Stimulated activated effector memory CD8-positive, alpha-beta T cell treated with anti-CD3 and anti-CD28 coated beads, Interleukin-12 subunit alpha, Interleukin-12 subunit beta, amount 100 ng/mL, for 72 hours (primary cell): Measurements from ENCODE around the gene CCDC97.
A peak's percentile ranks its signal among the peaks of the same experiment; 100 is the strongest.
"Not testable (repeated sequence)": the region's sequence is repeated elsewhere in the genome, so short reads cannot be mapped to it uniquely, and the experiment has no call there.

Source experiments
- ATAC-seq: fragments of 150-1000 bp; cut with Tn5 transposase; 2 replicates; pipeline ENCODE4 v1.10.0; 2021
- DNase-seq, 2 donors: peaks; one replicate each; pipeline ENCODE4 v3.0.0; 2021 to 2022; ENCODE audit warnings: low spot score in 2 of 2
- H3K27ac Mint-ChIP-seq: one replicate; pipeline ENCODE4 v1.8.0; 2022; ENCODE audit warnings: mild to moderate bottlenecking, mixed read lengths
- H3K36me3 Mint-ChIP-seq: one replicate; pipeline ENCODE4 v1.8.0; 2022; ENCODE audit warnings: mild to moderate bottlenecking, mixed read lengths
- H3K4me1 Mint-ChIP-seq: one replicate; pipeline ENCODE4 v1.8.0; 2022; ENCODE audit warnings: mixed read lengths
- H3K4me3 Mint-ChIP-seq: one replicate; pipeline ENCODE4 v1.8.0; 2022; ENCODE audit warnings: mild to moderate bottlenecking, mixed read lengths
- H3K9me3 Mint-ChIP-seq: one replicate; pipeline ENCODE4 v1.8.0; 2022; ENCODE audit warnings: mixed read lengths

Gene CCDC97

GRCh38 chr19:41332000-41332399 lies 22.0 kb downstream of the CCDC97 start:
- H3K36me3 Mint-ChIP-seq, result peaks cover 100% of the 10 kb centered on the region
- no peak for ATAC-seq
- no peaks in the 10 kb centered on the region for H3K9me3 Mint-ChIP-seq
- H3K4me3 Mint-ChIP-seq, result no peak overlapping the region
- H3K4me1 Mint-ChIP-seq, result peaks cover 57% of the 10 kb centered on the region
- peak overlapping the region; percentile 85 for H3K27ac Mint-ChIP-seq
- DNase-seq, result no peak

DNA sequence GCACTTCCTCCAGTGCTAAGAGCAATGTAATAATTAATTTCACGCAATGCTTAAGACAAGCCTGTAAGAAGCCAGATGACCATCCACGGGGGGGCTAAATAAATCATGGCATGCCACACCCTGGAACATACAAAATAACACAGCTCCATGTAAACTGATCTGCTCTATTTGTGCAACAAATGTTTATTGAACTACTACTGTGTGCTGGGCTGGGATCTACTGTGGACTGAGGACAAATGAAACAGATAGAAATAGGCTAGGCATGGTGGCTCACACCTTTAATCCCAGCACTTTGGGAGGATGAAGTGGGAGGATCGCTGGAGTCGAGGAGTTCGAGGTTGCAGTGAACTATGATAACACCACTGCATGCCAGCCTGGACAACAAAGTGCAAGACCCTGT lies 22.5 kb downstream of the CCDC97 start:
- DNase-seq (no peak), ATAC-seq (no peak)
- Mint-ChIP-seq H3K36me3 (peaks cover 100% of the 10 kb centered on the region), H3K9me3 (no peaks in the 10 kb centered on the region), H3K4me1 (peaks cover 54% of the 10 kb centered on the region), H3K27ac (peak overlapping the region; percentile 85), H3K4me3 (no peak overlapping the region)

- DNase-seq, result no peak
- ATAC-seq, result peak; percentile 42
- Mint-ChIP-seq H3K4me3 (no peak overlapping the region), H3K36me3 (peaks cover 100% of the 10 kb centered on the region), H3K4me1 (peaks cover 41% of the 10 kb centered on the region), H3K27ac (peak overlapping the region; percentile 45), H3K9me3 (no peaks in the 10 kb centered on the region)
These were observed 24.8 kb downstream of the CCDC97 start for GRCh38 chr19:41334793-41335192.

DNA sequence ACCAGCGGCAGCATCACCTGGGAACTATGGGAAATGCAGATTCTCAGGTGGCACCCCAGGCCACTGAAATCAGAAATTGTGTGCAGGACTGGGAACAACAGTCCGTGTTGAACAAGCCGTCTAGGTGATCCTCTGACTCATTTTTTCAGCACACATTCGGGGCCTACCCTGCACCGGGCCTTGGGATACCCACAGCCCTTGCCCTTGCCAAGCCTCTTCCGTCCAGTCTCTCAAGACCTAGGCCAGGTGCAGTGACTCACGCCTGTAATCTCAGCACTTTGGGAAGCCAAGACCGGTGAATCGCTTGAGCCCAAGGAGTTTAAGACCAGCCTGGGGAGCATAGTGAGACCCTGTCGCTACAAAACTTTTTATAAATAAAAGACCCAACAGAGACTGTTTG lies 25.5 kb downstream of the CCDC97 start:
- H3K4me3 Mint-ChIP-seq, result no peak overlapping the region
- H3K36me3 Mint-ChIP-seq, result peaks cover 100% of the 10 kb centered on the region
- peak overlapping the region; percentile 29 for H3K27ac Mint-ChIP-seq
- ATAC-seq (no peak), DNase-seq (no peak)
- no peaks in the 10 kb centered on the region for H3K9me3 Mint-ChIP-seq
- H3K4me1 Mint-ChIP-seq, result peaks cover 38% of the 10 kb centered on the region

DNA sequence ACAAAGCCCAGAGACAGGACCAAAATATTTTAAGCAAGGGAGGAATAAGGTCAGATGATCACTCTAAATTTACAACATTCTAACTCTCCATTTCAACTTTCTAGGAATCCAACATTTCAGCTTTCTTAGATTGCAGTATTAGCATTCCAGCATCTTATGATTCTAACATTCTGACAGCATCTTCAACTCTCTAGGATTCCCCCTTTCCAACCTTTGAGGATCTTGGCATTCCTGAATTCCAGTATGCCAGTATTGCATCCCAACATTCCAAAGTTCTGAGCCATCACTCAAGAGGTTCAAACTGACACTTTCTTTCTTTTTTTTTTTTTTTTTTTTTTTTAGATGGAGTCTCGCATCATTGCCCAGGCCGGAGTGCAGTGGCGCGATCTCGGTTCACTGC lies 30.0 kb downstream of the CCDC97 start:
- peaks cover 42% of the 10 kb centered on the region for H3K4me1 Mint-ChIP-seq
- no peak overlapping the region for H3K4me3 Mint-ChIP-seq
- no peak for ATAC-seq

DNA sequence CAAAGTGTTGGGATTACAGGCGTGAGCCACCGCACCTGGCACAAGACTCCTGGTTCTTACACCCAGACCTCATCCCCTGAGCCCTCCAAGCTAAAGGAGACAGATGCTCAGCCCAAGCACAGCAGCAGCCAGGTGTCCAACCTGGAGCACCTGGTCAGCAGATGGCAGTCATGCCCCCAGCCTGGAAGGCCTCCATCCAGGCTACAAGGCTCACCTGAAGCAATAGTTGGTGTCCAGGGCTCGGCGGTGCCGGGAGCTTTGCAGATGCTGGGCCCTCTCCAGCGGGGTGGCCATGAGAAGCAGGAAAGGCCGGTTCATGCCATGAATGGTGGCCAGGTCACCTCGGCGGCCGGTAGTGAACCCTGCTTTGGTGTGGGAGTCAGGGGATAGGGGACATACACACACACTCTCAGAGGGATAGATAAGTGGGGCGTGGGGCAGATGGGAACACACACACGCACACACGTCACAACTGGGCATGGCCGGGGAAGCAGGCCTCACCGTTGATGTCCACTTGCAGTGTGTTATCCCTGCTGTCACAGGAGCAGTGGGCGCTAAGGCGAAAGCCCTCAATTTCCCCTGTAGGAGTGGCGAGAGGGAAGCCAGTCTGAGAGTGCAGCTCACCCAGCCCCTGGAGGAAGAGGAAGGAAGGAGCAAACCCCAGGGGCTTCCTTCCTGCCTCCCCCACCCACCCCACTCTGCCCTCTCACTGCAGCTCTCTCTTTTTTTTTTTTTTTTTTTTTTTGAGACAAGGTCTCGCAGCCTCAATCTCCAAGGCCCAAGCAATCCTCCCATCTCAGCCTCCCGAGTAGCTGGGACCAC lies 31.9 kb downstream of the CCDC97 start:
- Mint-ChIP-seq H3K27ac (peak overlapping the region; percentile 83), H3K9me3 (no peaks in the 10 kb centered on the region)
- no peak for ATAC-seq

More for the DNA sequence above, 30.0 kb downstream of the CCDC97 start:
- Mint-ChIP-seq H3K9me3 (no peaks in the 10 kb centered on the region), H3K27ac (peak overlapping the region; percentile 78), H3K36me3 (peaks cover 100% of the 10 kb centered on the region)
- no peak for DNase-seq

GRCh38 chr19:41344162-41344561 lies 34.2 kb downstream of the CCDC97 start:
- H3K36me3 Mint-ChIP-seq, result peaks cover 100% of the 10 kb centered on the region
- ATAC-seq (no peak), DNase-seq (no peak)
- no peaks in the 10 kb centered on the region for H3K9me3 Mint-ChIP-seq
- no peak overlapping the region for H3K4me3 Mint-ChIP-seq
- peaks cover 43% of the 10 kb centered on the region for H3K4me1 Mint-ChIP-seq
- peak overlapping the region; percentile 91 for H3K27ac Mint-ChIP-seq

More for the DNA sequence above, 31.9 kb downstream of the CCDC97 start:
- DNase-seq, result no peak
- Mint-ChIP-seq H3K4me3 (no peak overlapping the region), H3K36me3 (peaks cover 100% of the 10 kb centered on the region), H3K4me1 (peaks cover 37% of the 10 kb centered on the region)

DNA sequence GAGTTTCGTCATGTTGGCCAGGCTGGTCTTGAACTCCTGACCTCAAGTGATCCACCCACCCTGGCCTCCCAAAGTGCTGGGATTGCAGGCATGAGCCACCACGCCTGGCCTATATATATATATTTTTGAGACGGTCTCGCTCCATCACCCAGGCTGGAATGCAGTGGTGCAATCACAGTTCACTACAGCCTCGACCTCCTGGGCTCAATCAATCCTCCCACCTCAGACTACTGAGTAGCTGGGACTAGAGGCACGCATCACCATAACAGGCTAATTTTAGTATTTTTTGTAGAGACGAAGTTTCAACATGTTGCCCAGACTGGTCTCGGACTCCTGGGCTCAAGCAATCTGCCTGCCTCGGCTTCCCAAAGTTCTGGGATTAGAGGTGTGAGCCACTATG lies 36.9 kb downstream of the CCDC97 start:
- Mint-ChIP-seq H3K27ac (peak overlapping the region; percentile 69), H3K4me1 (peaks cover 57% of the 10 kb centered on the region), H3K36me3 (peaks cover 100% of the 10 kb centered on the region)
- not testable (repeated sequence) for ATAC-seq, H3K9me3 Mint-ChIP-seq, DNase-seq, H3K4me3 Mint-ChIP-seq

DNA sequence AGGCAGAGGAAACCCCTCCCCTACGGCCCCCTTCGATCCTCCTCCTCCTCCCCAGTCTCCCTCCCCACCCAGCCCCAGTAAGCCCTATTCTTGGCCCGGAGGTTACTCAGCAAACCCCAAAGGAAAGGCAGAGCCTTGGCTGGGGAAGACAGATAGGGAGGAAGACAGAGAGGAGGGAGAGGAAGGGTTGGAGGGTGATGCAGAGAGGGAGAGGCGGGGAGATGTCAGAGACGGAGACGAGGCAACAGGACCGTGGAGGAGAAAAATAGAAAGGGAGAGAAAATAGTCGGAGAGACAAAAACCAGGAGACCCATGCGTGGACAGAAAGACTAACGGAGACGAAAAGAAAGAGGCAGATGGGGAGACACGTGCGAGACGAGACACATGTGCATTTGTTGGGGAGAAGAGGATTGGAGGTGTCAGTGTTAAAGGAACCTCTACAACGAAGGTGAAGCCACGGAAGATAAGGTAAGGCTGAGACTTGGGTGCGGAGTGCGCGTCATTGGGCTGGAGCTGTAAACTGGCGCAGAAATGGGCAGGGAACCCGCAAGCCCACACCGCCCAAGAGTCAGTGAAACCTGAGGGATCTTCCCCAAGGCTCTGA lies 40.9 kb downstream of the CCDC97 start:
- H3K4me1 Mint-ChIP-seq, result peaks cover 49% of the 10 kb centered on the region
- DNase-seq (no peak), ATAC-seq (no peak)
- peak overlapping the region; percentile 91 for H3K27ac Mint-ChIP-seq
- H3K4me3 Mint-ChIP-seq, result peak overlapping the region; percentile 94
- peaks cover 84% of the 10 kb centered on the region for H3K36me3 Mint-ChIP-seq
- H3K9me3 Mint-ChIP-seq, result no peaks in the 10 kb centered on the region

- H3K9me3 Mint-ChIP-seq, result no peaks in the 10 kb centered on the region
- peaks cover 57% of the 10 kb centered on the region for H3K4me1 Mint-ChIP-seq
- H3K36me3 Mint-ChIP-seq, result peaks cover 77% of the 10 kb centered on the region
- ATAC-seq (peak; percentile 75), DNase-seq (peak; percentile 73 to 91)
- peak overlapping the region; percentile 94 for H3K4me3 Mint-ChIP-seq
- H3K27ac Mint-ChIP-seq, result peak overlapping the region; percentile 91
These were observed 41.6 kb downstream of the CCDC97 start for GRCh38 chr19:41351339-41352245.

- no peak for DNase-seq
- Mint-ChIP-seq H3K4me1 (peaks cover 63% of the 10 kb centered on the region), H3K9me3 (no peaks in the 10 kb centered on the region), H3K4me3 (peak overlapping the region; percentile 94), H3K36me3 (peaks cover 70% of the 10 kb centered on the region), H3K27ac (peak overlapping the region; percentile 91)
- ATAC-seq, result no peak
These were observed 42.3 kb downstream of the CCDC97 start for GRCh38 chr19:41352279-41352608.

DNA sequence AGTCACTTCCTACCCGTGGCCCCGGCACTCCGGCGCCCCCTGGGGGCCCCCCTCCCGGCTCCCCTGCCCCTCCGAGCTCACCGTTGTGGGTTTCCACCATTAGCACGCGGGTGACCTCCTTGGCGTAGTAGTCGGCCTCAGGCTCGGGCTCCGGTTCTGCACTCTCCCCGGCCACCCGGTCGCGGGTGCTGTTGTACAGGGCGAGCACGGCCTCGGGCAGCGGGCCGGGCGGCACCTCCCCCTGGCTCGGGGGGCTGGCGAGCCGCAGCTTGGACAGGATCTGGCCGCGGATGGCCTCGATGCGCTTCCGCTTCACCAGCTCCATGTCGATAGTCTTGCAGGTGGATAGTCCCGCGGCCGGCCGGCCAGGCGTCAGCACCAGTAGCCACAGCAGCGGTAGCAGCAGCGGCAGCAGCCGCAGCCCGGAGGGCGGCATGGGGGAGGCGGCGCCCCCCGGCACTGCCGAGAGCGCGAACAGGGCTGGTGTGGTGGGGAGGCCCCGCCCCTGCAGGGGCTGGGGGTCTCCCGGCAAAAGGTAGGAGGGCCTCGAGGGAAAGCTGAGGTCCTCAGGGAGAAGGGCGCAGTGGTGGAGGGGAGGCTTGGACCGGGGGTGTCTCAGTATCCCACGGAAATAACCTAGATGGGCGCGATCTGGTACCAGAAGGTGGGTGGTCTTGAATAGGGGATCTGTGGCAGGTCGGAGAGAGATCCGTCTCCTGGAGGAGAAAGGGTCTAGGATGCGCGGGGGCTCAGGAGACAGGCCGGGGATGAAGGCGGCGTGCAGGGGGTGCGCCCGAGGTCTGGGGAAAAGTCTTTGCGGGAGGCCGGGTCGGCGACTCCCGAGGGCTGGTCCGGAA lies 42.9 kb downstream of the CCDC97 start:
- Mint-ChIP-seq H3K36me3 (peaks cover 64% of the 10 kb centered on the region), H3K9me3 (no peaks in the 10 kb centered on the region), H3K4me1 (peaks cover 69% of the 10 kb centered on the region), H3K4me3 (peak overlapping the region; percentile 94), H3K27ac (peak overlapping the region; percentile 91)
- DNase-seq (peak; percentile 68 to 90), ATAC-seq (peak; percentile 26)

GRCh38 chr19:41353466-41354342 lies 43.7 kb downstream of the CCDC97 start, which contains the start of gene TGFB1:
Gene TGFB1 (minus strand): TSS chr19:41353922. CDS start chr19:41353044, 878 bp downstream.
- Mint-ChIP-seq H3K9me3 (no peaks in the 10 kb centered on the region), H3K4me1 (peaks cover 68% of the 10 kb centered on the region), H3K36me3 (peaks cover 56% of the 10 kb centered on the region), H3K4me3 (peak within 1 kb of the TSS; percentile 94), H3K27ac (peak within 1 kb of the TSS; percentile 91)
- ATAC-seq, result peak; percentile 68
- peak; percentile 89 to 96 for DNase-seq
